DOHH2 (cell line): ENCODE measurements around the gene KIF16B.

Experiments used
- H3F3A ChIP-seq: fragments of 200-600 bp; sonication (generic), shearing (Covaris generic); 2 replicates; pipeline ENCODE4 v1.6.0; 2016; ENCODE audit warnings: antibody characterized with exemption, mild to moderate bottlenecking; ENCODE audit not compliant: control insufficient read depth, insufficient read depth
- H3K27ac ChIP-seq: fragments of 200-600 bp; sonication (generic); 2 replicates; pipeline ENCODE4 v1.5.1; 2014; ENCODE audit warnings: low read depth, mild to moderate bottlenecking, low read length, moderate library complexity
- H3K27me3 ChIP-seq: fragments of 200-600 bp; sonication (generic); 2 replicates; pipeline ENCODE4 v1.6.1; 2014; ENCODE audit warnings: mild to moderate bottlenecking, low read length, mixed read lengths; ENCODE audit not compliant: control insufficient read depth
- H3K36me3 ChIP-seq: fragments of 200-600 bp; sonication (generic); 2 replicates; pipeline ENCODE4 v1.6.1; 2014; ENCODE audit warnings: mild to moderate bottlenecking, low read length, moderate library complexity, mixed read lengths; ENCODE audit not compliant: control insufficient read depth
- H3K4me1 ChIP-seq: fragments of 200-600 bp; sonication (generic); 2 replicates; pipeline ENCODE4 v1.6.1; 2014; ENCODE audit warnings: mild to moderate bottlenecking, low read length, mixed read lengths; ENCODE audit not compliant: control insufficient read depth
- H3K4me2 ChIP-seq: fragments of 200-600 bp; sonication (generic); 2 replicates; pipeline ENCODE4 v1.6.0; 2014; ENCODE audit warnings: mild to moderate bottlenecking, low read length, moderate library complexity
- H3K4me3 ChIP-seq: fragments of 200-600 bp; sonication (generic); 2 replicates; pipeline ENCODE4 v1.5.1; 2014; ENCODE audit warnings: mild to moderate bottlenecking, low read length, mixed read lengths
- H3K79me2 ChIP-seq: fragments of 200-600 bp; sonication (generic); 2 replicates; pipeline ENCODE4 v1.6.1; 2014; ENCODE audit warnings: mild to moderate bottlenecking, low read length, mixed read lengths; ENCODE audit not compliant: control insufficient read depth
- H3K9me2 ChIP-seq: fragments of 200-600 bp; sonication (generic); replicated peaks from 2 replicates; pipeline ENCODE4 v1.6.1; 2014; ENCODE audit warnings: mild to moderate bottlenecking, low read length, mixed read lengths; ENCODE audit not compliant: control insufficient read depth
- H3K9me3 ChIP-seq: fragments of 200-600 bp; sonication (generic); 2 replicates; pipeline ENCODE4 v1.6.1; 2014; ENCODE audit warnings: antibody characterized with exemption, low read length, mixed read lengths; ENCODE audit not compliant: control insufficient read depth, insufficient read depth
- H4K20me1 ChIP-seq: fragments of 200-600 bp; sonication (generic); 2 replicates; pipeline ENCODE4 v1.6.0; 2014; ENCODE audit warnings: low read depth, mild to moderate bottlenecking, antibody characterized with exemption, low read length, moderate library complexity; ENCODE audit not compliant: control insufficient read depth, insufficient read depth
- CTCF ChIP-seq: fragments of 200-600 bp; sonication (generic); IDR thresholded peaks from one replicate; pipeline ENCODE4 v1.5.1; 2014; ENCODE audit warnings: antibody characterized with exemption, mild to moderate bottlenecking, low read depth, low read length; ENCODE audit not compliant: poor library complexity, severe bottlenecking
- EZH2phosphoT487 ChIP-seq: fragments of 200-600 bp; sonication (generic); IDR thresholded peaks from 2 replicates; pipeline ENCODE4 v1.6.1; 2017; ENCODE audit warnings: borderline replicate concordance, mild to moderate bottlenecking, antibody characterized with exemption, low read length, moderate library complexity, mixed read lengths

Gene KIF16B

GRCh38 chr20:16488616-16489015 is 84.6 kb downstream of the KIF16B start:
- Histone ChIP-seq H3K4me1 (no peaks in the 10 kb centered on the region), H3K79me2 (no peaks in the 10 kb centered on the region), H3K4me2 (no peak overlapping the region), H3K27ac (no peak overlapping the region), H3F3A (no peaks in the 10 kb centered on the region), H3K27me3 (no peaks in the 10 kb centered on the region), H4K20me1 (no peaks in the 10 kb centered on the region), H3K9me3 (no peaks in the 10 kb centered on the region), H3K4me3 (no peak overlapping the region), H3K36me3 (no peaks in the 10 kb centered on the region), H3K9me2 (no peaks in the 10 kb centered on the region)
- TF ChIP-seq EZH2phosphoT487: no peak
- no peak for TF ChIP-seq CTCF

- Histone ChIP-seq H3F3A (no peaks in the 10 kb centered on the region), H3K27me3 (no peaks in the 10 kb centered on the region), H3K4me2 (no peak overlapping the region), H3K9me3 (no peaks in the 10 kb centered on the region), H3K79me2 (no peaks in the 10 kb centered on the region), H3K9me2 (no peaks in the 10 kb centered on the region), H3K4me3 (no peak overlapping the region), H3K36me3 (no peaks in the 10 kb centered on the region), H4K20me1 (no peaks in the 10 kb centered on the region), H3K4me1 (no peaks in the 10 kb centered on the region), H3K27ac (no peak overlapping the region)
- TF ChIP-seq EZH2phosphoT487: no peak
- TF ChIP-seq CTCF: no peak
Observed at GRCh38 chr20:16488086-16488485, 85.2 kb downstream of the KIF16B start.

GRCh38 chr20:16486532-16486931 is 86.7 kb downstream of the KIF16B start:
- H3K27ac ChIP-seq: no peak overlapping the region
- H3F3A ChIP-seq: no peaks in the 10 kb centered on the region
- TF ChIP-seq CTCF: no peak
- TF ChIP-seq EZH2phosphoT487: no peak
- H3K9me3 ChIP-seq: no peaks in the 10 kb centered on the region
- H3K9me2 ChIP-seq: no peaks in the 10 kb centered on the region
- no peaks in the 10 kb centered on the region for H4K20me1 ChIP-seq
- no peak overlapping the region for H3K4me2 ChIP-seq
- no peaks in the 10 kb centered on the region for H3K4me1 ChIP-seq
- H3K36me3 ChIP-seq: no peaks in the 10 kb centered on the region
- H3K79me2 ChIP-seq: no peaks in the 10 kb centered on the region
- no peak overlapping the region for H3K4me3 ChIP-seq
- H3K27me3 ChIP-seq: no peaks in the 10 kb centered on the region

GRCh38 chr20:16485401-16485800 is 87.8 kb downstream of the KIF16B start:
- Histone ChIP-seq H3K4me1 (no peaks in the 10 kb centered on the region), H3K9me3 (no peaks in the 10 kb centered on the region), H3F3A (no peaks in the 10 kb centered on the region), H3K4me2 (no peak overlapping the region), H3K9me2 (no peaks in the 10 kb centered on the region), H3K79me2 (no peaks in the 10 kb centered on the region), H4K20me1 (no peaks in the 10 kb centered on the region), H3K27me3 (no peaks in the 10 kb centered on the region), H3K4me3 (no peak overlapping the region), H3K36me3 (no peaks in the 10 kb centered on the region), H3K27ac (no peak overlapping the region)
- TF ChIP-seq CTCF (no peak), EZH2phosphoT487 (no peak)
